WTC11 (cell line): ENCODE data around the gene WWOX. TPM values are rescaled to one million over a fixed set of nuclear protein-coding genes. Genes with fewer than 3 reads are reported as not detected.
A peak's percentile ranks its signal among the peaks of the same experiment; 100 is the strongest.

Source experiments
- ATAC-seq: fragments of 200-7000 bp; cut with Tn5 transposase; 2 replicates; pipeline ENCODE4 v1.10.0; 2021; ENCODE audit warnings: mild to moderate bottlenecking, moderate library complexity
- CTCF ChIA-PET: fragments of 300-600 bp; sonication (Branson Sonifier 250); formaldehyde crosslinking; loops from one replicate; lab custom pipeline; 2021; ENCODE audit warnings: antibody characterized with exemption; lab: Charles Lee
- POLR2A ChIA-PET: fragments of 350-600 bp; sonication (Branson Sonifier 250); formaldehyde crosslinking; loops from one replicate; lab custom pipeline; 2021; ENCODE audit warnings: antibody characterized with exemption; lab: Charles Lee
- DNase-seq: peaks from one replicate; pipeline ENCODE4 v3.0.0; 2021; ENCODE audit warnings: low spot score
- H3K27ac Mint-ChIP-seq: 2 replicates; pipeline ENCODE4 v1.8.0; 2021; ENCODE audit warnings: mixed read lengths
- H3K27me3 Mint-ChIP-seq: 2 replicates; pipeline ENCODE4 v1.8.0; 2021; ENCODE audit warnings: low read depth, mild to moderate bottlenecking, moderate library complexity, mixed read lengths
- H3K36me3 Mint-ChIP-seq: 2 replicates; pipeline ENCODE4 v1.8.0; 2021; ENCODE audit warnings: mixed read lengths
- H3K4me1 Mint-ChIP-seq: 2 replicates; pipeline ENCODE4 v1.8.0; 2022; ENCODE audit warnings: mixed read lengths
- H3K4me3 Mint-ChIP-seq: 2 replicates; pipeline ENCODE4 v1.8.0; 2021; ENCODE audit warnings: mild to moderate bottlenecking, moderate library complexity, mixed read lengths
- H3K9me3 Mint-ChIP-seq: 2 replicates; pipeline ENCODE4 v1.8.0; 2021; ENCODE audit warnings: mixed read lengths
- CREM ChIP-seq: sonication (generic); formaldehyde crosslinking; IDR thresholded peaks from 2 replicates; pipeline ENCODE4 v1.8.1; 2022; ENCODE audit warnings: mild to moderate bottlenecking, missing genetic modification reagents, moderate library complexity
- ERG ChIP-seq: fragments of 250-450 bp; sonication (Bioruptor Pico); IDR thresholded peaks from 2 replicates; pipeline ENCODE4 v1.8.0; 2021; ENCODE audit warnings: mild to moderate bottlenecking
- ETV6 ChIP-seq: sonication (generic); formaldehyde crosslinking; IDR thresholded peaks from 2 replicates; pipeline ENCODE4 v1.8.1; 2022; ENCODE audit warnings: mild to moderate bottlenecking, missing genetic modification reagents
- FOXP1 ChIP-seq: sonication (generic); formaldehyde crosslinking; IDR thresholded peaks from 2 replicates; pipeline ENCODE4 v1.8.0; 2022; ENCODE audit warnings: missing genetic modification reagents, mild to moderate bottlenecking, moderate library complexity, borderline replicate concordance
- GRHL2 ChIP-seq: fragments of 250-450 bp; sonication (Bioruptor Pico); IDR thresholded peaks from 2 replicates; pipeline ENCODE4 v1.8.0; 2022; ENCODE audit warnings: mild to moderate bottlenecking, moderate library complexity; ENCODE audit not compliant: insufficient replicate concordance, severe bottlenecking
- HMGXB4 ChIP-seq: sonication (generic); formaldehyde crosslinking; IDR thresholded peaks from 2 replicates; pipeline ENCODE4 v1.8.1; 2023; ENCODE audit warnings: mild to moderate bottlenecking, moderate library complexity, missing genetic modification reagents
- JUN ChIP-seq: sonication (generic); formaldehyde crosslinking; IDR thresholded peaks from 2 replicates; pipeline ENCODE4 v1.8.0; 2023; ENCODE audit warnings: mild to moderate bottlenecking, missing genetic modification reagents
- MAX ChIP-seq: sonication (generic); formaldehyde crosslinking; IDR thresholded peaks from 2 replicates; pipeline ENCODE4 v1.8.0; 2022; ENCODE audit warnings: mild to moderate bottlenecking, missing genetic modification reagents
- MLX ChIP-seq: sonication (generic); formaldehyde crosslinking; IDR thresholded peaks from 2 replicates; pipeline ENCODE4 v1.8.1; 2023; ENCODE audit warnings: mild to moderate bottlenecking, missing genetic modification reagents, moderate library complexity
- NFATC4 ChIP-seq: fragments of 250-450 bp; sonication (Bioruptor Pico); IDR thresholded peaks from 2 replicates; pipeline ENCODE4 v1.9.0; 2021; ENCODE audit warnings: mild to moderate bottlenecking
- NR2C2 ChIP-seq: sonication (generic); formaldehyde crosslinking; IDR thresholded peaks from 2 replicates; pipeline ENCODE4 v1.8.0; 2022; ENCODE audit warnings: mild to moderate bottlenecking, missing genetic modification reagents
- OVOL2 ChIP-seq: fragments of 250-450 bp; sonication (Bioruptor Pico); IDR thresholded peaks from 2 replicates; pipeline ENCODE4 v1.9.0; 2021; ENCODE audit warnings: mild to moderate bottlenecking, borderline replicate concordance
- RELA ChIP-seq: sonication (generic); formaldehyde crosslinking; IDR thresholded peaks from 2 replicates; pipeline ENCODE4 v1.8.1; 2022; ENCODE audit warnings: missing genetic modification reagents, mild to moderate bottlenecking, borderline replicate concordance
- RORB ChIP-seq: fragments of 250-450 bp; sonication (Bioruptor Pico); IDR thresholded peaks from 2 replicates; pipeline ENCODE4 v1.9.0; 2021; ENCODE audit warnings: mild to moderate bottlenecking
- SMAD3 ChIP-seq: sonication (generic); formaldehyde crosslinking; IDR thresholded peaks from 2 replicates; pipeline ENCODE4 v1.8.0; 2022; ENCODE audit warnings: missing genetic modification reagents, mild to moderate bottlenecking, borderline replicate concordance
- STAT6 ChIP-seq: sonication (generic); formaldehyde crosslinking; conservative IDR thresholded peaks from 2 replicates; pipeline ENCODE4 v1.8.1; 2023; ENCODE audit warnings: mild to moderate bottlenecking, low read depth, missing genetic modification reagents, moderate library complexity
- TEAD4 ChIP-seq: sonication (generic); formaldehyde crosslinking; IDR thresholded peaks from 2 replicates; pipeline ENCODE4 v1.8.0; 2022; ENCODE audit warnings: mild to moderate bottlenecking, missing genetic modification reagents
- TP53 ChIP-seq: sonication (generic); formaldehyde crosslinking; IDR thresholded peaks from 2 replicates; pipeline ENCODE4 v1.8.1; 2023; ENCODE audit warnings: mild to moderate bottlenecking, missing genetic modification reagents
- USF2 ChIP-seq: sonication (generic); formaldehyde crosslinking; IDR thresholded peaks from 2 replicates; pipeline ENCODE4 v1.8.1; 2023; ENCODE audit warnings: mild to moderate bottlenecking, missing genetic modification reagents, moderate library complexity
- ZBTB21 ChIP-seq: sonication (generic); formaldehyde crosslinking; IDR thresholded peaks from 2 replicates; pipeline ENCODE4 v1.8.1; 2023; ENCODE audit warnings: mild to moderate bottlenecking, missing genetic modification reagents, borderline replicate concordance
- ZBTB43 ChIP-seq: sonication (generic); formaldehyde crosslinking; IDR thresholded peaks from 2 replicates; pipeline ENCODE4 v1.8.1; 2023; ENCODE audit warnings: mild to moderate bottlenecking, missing genetic modification reagents
- ZMAT4 ChIP-seq: fragments of 250-450 bp; sonication (Bioruptor Pico); IDR thresholded peaks from 2 replicates; pipeline ENCODE4 v1.9.0; 2021; ENCODE audit warnings: mild to moderate bottlenecking
- ZNF232 ChIP-seq: sonication (generic); formaldehyde crosslinking; IDR thresholded peaks from 2 replicates; pipeline ENCODE4 v1.8.0; 2022; ENCODE audit warnings: mild to moderate bottlenecking, missing genetic modification reagents
- ZNF263 ChIP-seq: sonication (generic); formaldehyde crosslinking; IDR thresholded peaks from 2 replicates; pipeline ENCODE4 v1.8.1; 2022; ENCODE audit warnings: low read depth, mild to moderate bottlenecking, moderate library complexity, missing genetic modification reagents
- total RNA-seq: library from RNA; stranded (reverse); gene quantifications from 3 replicates; pipeline ENCODE4 v1.2.3, GENCODE V29; 2021

The WWOX gene
- total RNA-seq, 1 experiment from 2014 or later = 15.7 TPM

- TF ChIP-seq MAX (CRISPR knock-in tag) = no peak
- no peak for TF ChIP-seq GRHL2 (CRISPR knock-in tag)
- TF ChIP-seq STAT6 = no peak
- no peak for TF ChIP-seq HMGXB4 (CRISPR knock-in tag)
- no peak for TF ChIP-seq RELA
- TF ChIP-seq ETV6 = no peak
- no peak for TF ChIP-seq MLX (CRISPR knock-in tag)
- no peak for TF ChIP-seq ZMAT4 (CRISPR knock-in tag)
- TF ChIP-seq, all 79 proteins: peak for 0
- DNase-seq (no peak), ATAC-seq (peak; percentile 38)
- H3K27ac Mint-ChIP-seq = peak overlapping the region; percentile 47
- ChIA-PET POLR2A (no interaction called here), CTCF (interaction anchor here (0.8 kb wide), 1 partner anchor 268 kb away, joined by 3 read pairs; no protein-coding TSS in a partner anchor)
- no peaks in the 10 kb centered on the region for H3K9me3 Mint-ChIP-seq
- H3K36me3 Mint-ChIP-seq = no peaks in the 10 kb centered on the region
- H3K27me3 Mint-ChIP-seq = no peaks in the 10 kb centered on the region
- H3K4me1 Mint-ChIP-seq = peaks cover 25% of the 10 kb centered on the region
- no peak overlapping the region for H3K4me3 Mint-ChIP-seq
These were observed 1088.8 kb downstream of the WWOX start for GRCh38 chr16:79188115-79188738.

- no peak for TF ChIP-seq NR2C2
- no peak for TF ChIP-seq ZBTB21 (CRISPR knock-in tag)
- no peak for TF ChIP-seq ZBTB43
- no peak for TF ChIP-seq OVOL2 (CRISPR knock-in tag)
- no peak overlapping the region for H3K4me3 Mint-ChIP-seq
- peaks cover 25% of the 10 kb centered on the region for H3K4me1 Mint-ChIP-seq
- peak; percentile 36; the same call in 1 of the 2 replicates for ATAC-seq
- POLR2A ChIA-PET = no interaction called here
- CTCF ChIA-PET = no interaction called here
- no peaks in the 10 kb centered on the region for H3K9me3 Mint-ChIP-seq
- no peak for DNase-seq
- no peaks in the 10 kb centered on the region for H3K36me3 Mint-ChIP-seq
- no peaks in the 10 kb centered on the region for H3K27me3 Mint-ChIP-seq
- H3K27ac Mint-ChIP-seq = peak overlapping the region; percentile 47
These were observed 1089.3 kb downstream of the WWOX start for GRCh38 chr16:79188739-79189122.

- Mint-ChIP-seq H3K4me3 (no peak overlapping the region), H3K4me1 (peaks cover 31% of the 10 kb centered on the region), H3K9me3 (0 out of 2 replicates have a peak, but pooled peaks cover 4% of the 10 kb centered on the region), H3K36me3 (no peaks in the 10 kb centered on the region), H3K27ac (no peak overlapping the region), H3K27me3 (no peaks in the 10 kb centered on the region)
- ATAC-seq (no peak), DNase-seq (no peak)
- ChIA-PET CTCF (no interaction called here), POLR2A (interaction anchor here (0.6 kb wide), 1 partner anchor 222 kb away, joined by 3 read pairs; no protein-coding TSS in a partner anchor)
- no peak for TF ChIP-seq TEAD4 (CRISPR knock-in tag)
- TF ChIP-seq JUN (CRISPR knock-in tag) = no peak
- TF ChIP-seq FOXP1 (CRISPR knock-in tag) = no peak
- no peak for TF ChIP-seq ZNF232 (CRISPR knock-in tag)
- no peak for TF ChIP-seq ERG
- TF ChIP-seq RORB (CRISPR knock-in tag) = no peak
- no peak for TF ChIP-seq USF2 (CRISPR knock-in tag)
- TF ChIP-seq NFATC4 (CRISPR knock-in tag) = no peak
- TF ChIP-seq SMAD3 (CRISPR knock-in tag) = no peak
- TF ChIP-seq TP53 = no peak
- no peak for TF ChIP-seq CREM
- TF ChIP-seq ZNF263 (CRISPR knock-in tag) = no peak
These were observed 1091.1 kb downstream of the WWOX start for GRCh38 chr16:79190542-79190941.
